DND-41 (cell line): Measurements from ENCODE around the gene EPOP.

Experiments
- ATAC-seq: fragments of 200-7000 bp; cut with Tn5 transposase; 3 replicates; pipeline ENCODE4 v1.9.1; 2021; ENCODE audit warnings: low read depth; ENCODE audit not compliant: insufficient read depth
- DNase-seq: peaks from one replicate; pipeline ENCODE4 v3.0.0-alpha.2; 2020
- H2AFZ ChIP-seq: 2 replicates; pipeline ENCODE4 v1.6.0; 2012; ENCODE audit warnings: low read depth, low read length
- H3K27ac ChIP-seq: 2 replicates; pipeline ENCODE4 v1.5.1; 2012; ENCODE audit warnings: low read length, inconsistent platforms
- H3K27me3 ChIP-seq: fragments of 200-600 bp; sonication (generic); 2 replicates; pipeline ENCODE4 v1.6.0; 2012; ENCODE audit warnings: low read length, mild to moderate bottlenecking, inconsistent platforms; ENCODE audit not compliant: insufficient read depth, poor library complexity
- H3K36me3 ChIP-seq: 2 replicates; pipeline ENCODE4 v1.5.1; 2012; ENCODE audit warnings: low read length, inconsistent platforms; ENCODE audit not compliant: insufficient read depth
- H3K4me1 ChIP-seq: 2 replicates; pipeline ENCODE4 v1.5.1; 2012; ENCODE audit warnings: mild to moderate bottlenecking, low read length; ENCODE audit not compliant: insufficient read depth
- H3K4me2 ChIP-seq: 2 replicates; pipeline ENCODE4 v1.6.0; 2012; ENCODE audit warnings: mild to moderate bottlenecking, moderate library complexity, low read length, inconsistent platforms; ENCODE audit not compliant: insufficient read depth
- H3K4me3 ChIP-seq, 2 experiments: fragments of 200-600 bp in 1 of 2; shearing (Covaris generic) in 1 of 2; 2 replicates each; pipeline ENCODE4 v1.5.1; 2012 to 2016; ENCODE audit warnings: inconsistent platforms in 2 of 2, low read length in 2 of 2, mild to moderate bottlenecking in 2 of 2, low read depth in 1 of 2, moderate library complexity in 1 of 2
- H3K79me2 ChIP-seq: 2 replicates; pipeline ENCODE4 v1.6.0; 2012; ENCODE audit warnings: low read length, inconsistent platforms; ENCODE audit not compliant: insufficient read depth
- H3K9ac ChIP-seq: 2 replicates; pipeline ENCODE4 v1.6.0; 2012; ENCODE audit warnings: low read depth, mild to moderate bottlenecking, inconsistent platforms, low read length, moderate library complexity
- H3K9me3 ChIP-seq: 2 replicates; pipeline ENCODE4 v1.5.1; 2012; ENCODE audit warnings: low read length, moderate library complexity, mild to moderate bottlenecking, inconsistent platforms; ENCODE audit not compliant: insufficient read depth, severe bottlenecking
- H4K20me1 ChIP-seq: 2 replicates; pipeline ENCODE4 v1.6.0; 2012; ENCODE audit warnings: low read length; ENCODE audit not compliant: insufficient read depth
- CTCF ChIP-seq: IDR thresholded peaks from 2 replicates; pipeline ENCODE4 v1.5.1; 2012; ENCODE audit warnings: borderline replicate concordance, low read length, moderate library complexity, mild to moderate bottlenecking; ENCODE audit not compliant: poor library complexity, severe bottlenecking; ENCODE audit errors: extremely low read depth
- EZH2 ChIP-seq: IDR thresholded peaks from 3 replicates; pipeline ENCODE4 v1.6.1; 2012; ENCODE audit warnings: borderline replicate concordance, low read depth, mild to moderate bottlenecking, moderate library complexity, low read length, inconsistent platforms; ENCODE audit not compliant: severe bottlenecking

EPOP gene

GRCh38 chr17:38674014-38674748 lies 576 bp downstream of the EPOP start:
- peak overlapping the region; percentile 77 to 79 for H3K4me3 ChIP-seq
- ATAC-seq = peak; percentile 29
- H3K36me3 ChIP-seq = no peaks in the 10 kb centered on the region; the same call in 1 of the 2 replicates
- peaks cover 15% of the 10 kb centered on the region; the same call in 1 of the 2 replicates for H4K20me1 ChIP-seq
- TF ChIP-seq EZH2 = no peak
- peak; percentile 51 for TF ChIP-seq CTCF
- H3K4me1 ChIP-seq = peaks cover 40% of the 10 kb centered on the region
- H3K27ac ChIP-seq = peak overlapping the region; percentile 67
- H2AFZ ChIP-seq = peak overlapping the region; percentile 82
- H3K9me3 ChIP-seq = no peaks in the 10 kb centered on the region
- H3K79me2 ChIP-seq = peaks cover 7% of the 10 kb centered on the region; the same call in 1 of the 2 replicates
- H3K27me3 ChIP-seq = peaks cover 13% of the 10 kb centered on the region
- peak overlapping the region; percentile 97 for H3K4me2 ChIP-seq
- peak overlapping the region; percentile 91 for H3K9ac ChIP-seq
- DNase-seq = peak; percentile 35

GRCh38 chr17:38673707-38674013 lies 1.1 kb downstream of the EPOP start:
- Histone ChIP-seq H4K20me1 (peaks cover 15% of the 10 kb centered on the region; the same call in 1 of the 2 replicates), H3K27me3 (peaks cover 16% of the 10 kb centered on the region), H3K4me2 (peak overlapping the region; percentile 97), H3K9ac (peak overlapping the region; percentile 91; the same call in 1 of the 2 replicates), H3K4me1 (peaks cover 40% of the 10 kb centered on the region), H3K27ac (no peak overlapping the region), H3K4me3 (peak overlapping the region in 1 of 2 experiments; percentile 79; a peak in 3 of 4 replicates), H2AFZ (no peak overlapping the region), H3K79me2 (peaks cover 7% of the 10 kb centered on the region; the same call in 1 of the 2 replicates), H3K9me3 (no peaks in the 10 kb centered on the region), H3K36me3 (no peaks in the 10 kb centered on the region; the same call in 1 of the 2 replicates)
- ATAC-seq = no peak
- TF ChIP-seq EZH2 (no peak), CTCF (no peak)
- DNase-seq = no peak

GRCh38 chr17:38672788-38673706 lies 1.7 kb downstream of the EPOP start:
- no peak for TF ChIP-seq CTCF
- no peak for TF ChIP-seq EZH2
- H3K36me3 ChIP-seq = no peaks in the 10 kb centered on the region; the same call in 1 of the 2 replicates
- H3K27me3 ChIP-seq = peaks cover 18% of the 10 kb centered on the region
- H3K4me2 ChIP-seq = peak overlapping the region; percentile 97
- H3K79me2 ChIP-seq = peaks cover 7% of the 10 kb centered on the region; the same call in 1 of the 2 replicates
- DNase-seq (no peak), ATAC-seq (no peak)
- no peak overlapping the region for H2AFZ ChIP-seq
- peak overlapping the region; percentile 91; the same call in 1 of the 2 replicates for H3K9ac ChIP-seq
- H3K9me3 ChIP-seq = no peaks in the 10 kb centered on the region
- peaks cover 15% of the 10 kb centered on the region; the same call in 1 of the 2 replicates for H4K20me1 ChIP-seq
- peak overlapping the region in 1 of 2 experiments; percentile 79; a peak in 1 of 4 replicates for H3K4me3 ChIP-seq
- H3K27ac ChIP-seq = no peak overlapping the region
- peaks cover 40% of the 10 kb centered on the region for H3K4me1 ChIP-seq
